Hepatocyte (in vitro differentiated cells): ENCODE results near the gene SH3BGRL. TPM values are rescaled to one million over a fixed set of nuclear protein-coding genes. Genes with fewer than 3 reads are reported as not detected.

ENCODE experiments used
- DNase-seq: peaks from one replicate; pipeline ENCODE4 v3.0.0-alpha.2; 2016; ENCODE audit warnings: low spot score
- H2AFZ ChIP-seq: fragments of 200-600 bp; sonication (generic); 2 replicates; pipeline ENCODE4 v1.6.0; 2016; ENCODE audit warnings: antibody characterized with exemption, mild to moderate bottlenecking
- H3K27ac ChIP-seq: fragments of 200-600 bp; sonication (generic); 2 replicates; pipeline ENCODE4 v1.5.1; 2016; ENCODE audit warnings: mild to moderate bottlenecking
- H3K27me3 ChIP-seq: fragments of 200-600 bp; sonication (generic); 2 replicates; pipeline ENCODE4 v1.6.1; 2016
- H3K36me3 ChIP-seq: fragments of 200-600 bp; sonication (generic); replicated peaks from 2 replicates; pipeline ENCODE4 v1.5.1; 2016; ENCODE audit warnings: low read depth; ENCODE audit not compliant: insufficient read depth
- H3K4me1 ChIP-seq: fragments of 200-600 bp; sonication (generic); 2 replicates; pipeline ENCODE4 v1.5.1; 2016; ENCODE audit warnings: mild to moderate bottlenecking, moderate library complexity; ENCODE audit not compliant: insufficient read depth
- H3K4me2 ChIP-seq: fragments of 200-600 bp; sonication (generic); 2 replicates; pipeline ENCODE4 v1.6.0; 2016
- H3K4me3 ChIP-seq: fragments of 200-600 bp; sonication (generic); 2 replicates; pipeline ENCODE4 v1.5.1; 2016; ENCODE audit warnings: mild to moderate bottlenecking
- H3K79me2 ChIP-seq: fragments of 200-600 bp; sonication (generic); 2 replicates; pipeline ENCODE4 v1.6.0; 2017; ENCODE audit warnings: mild to moderate bottlenecking
- H3K9me2 ChIP-seq: fragments of 200-600 bp; sonication (generic); replicated peaks from 2 replicates; pipeline ENCODE4 v1.6.0; 2017; ENCODE audit warnings: mild to moderate bottlenecking; ENCODE audit not compliant: insufficient read depth
- H3K9me3 ChIP-seq: fragments of 200-600 bp; sonication (generic); 2 replicates; pipeline ENCODE4 v1.5.1; 2016; ENCODE audit warnings: low read depth, mild to moderate bottlenecking
- H4K20me1 ChIP-seq: fragments of 200-600 bp; sonication (generic); 2 replicates; pipeline ENCODE4 v1.6.0; 2016; ENCODE audit warnings: mild to moderate bottlenecking; ENCODE audit not compliant: insufficient read depth, poor library complexity, severe bottlenecking
- EZH2 ChIP-seq: fragments of 200-600 bp; sonication (generic); IDR thresholded peaks from 2 replicates; pipeline ENCODE4 v1.6.1; 2016; ENCODE audit warnings: antibody characterized with exemption, mild to moderate bottlenecking, borderline replicate concordance
- EZH2phosphoT487 ChIP-seq: fragments of 200-600 bp; sonication (generic); IDR thresholded peaks from one replicate; pipeline ENCODE4 v1.6.1; 2018; ENCODE audit warnings: antibody characterized with exemption, mild to moderate bottlenecking, low read depth, moderate library complexity; ENCODE audit not compliant: unreplicated experiment, severe bottlenecking
- WGBS: methylation state at CpG from one replicate; pipeline ENCODE4 v1.1.6; 2016; ENCODE audit warnings: low lambda C conversion rate; ENCODE audit errors: missing lambda C conversion rate; 5-methylcytosine and 5-hydroxymethylcytosine counted together
- polyA plus RNA-seq: library from polyadenylated mRNA; unstranded; fragments of >200 nt; fragmentation: Nextera tagmentation; extraction: Ambion mirVana; gene quantifications from 2 replicates; pipeline ENCODE4 v1.2.1, GENCODE V29; 2016
- total RNA-seq: library from RNA; depleted of rRNA; stranded (reverse); fragments of >200 nt; gene quantifications from 2 replicates; pipeline ENCODE4 v1.2.3, GENCODE V29; 2014
- TF ChIP-seq, protein P1 (sequence below): fragments of 200-600 bp; sonication (generic); IDR thresholded peaks from 2 replicates; pipeline ENCODE4 v1.5.1; 2016; ENCODE audit warnings: antibody characterized with exemption, mild to moderate bottlenecking; ENCODE audit not compliant: poor library complexity

SH3BGRL gene
- total and polyA plus RNA-seq, 2 experiments from 2014 or later = 72.3 to 110 TPM

DNA sequence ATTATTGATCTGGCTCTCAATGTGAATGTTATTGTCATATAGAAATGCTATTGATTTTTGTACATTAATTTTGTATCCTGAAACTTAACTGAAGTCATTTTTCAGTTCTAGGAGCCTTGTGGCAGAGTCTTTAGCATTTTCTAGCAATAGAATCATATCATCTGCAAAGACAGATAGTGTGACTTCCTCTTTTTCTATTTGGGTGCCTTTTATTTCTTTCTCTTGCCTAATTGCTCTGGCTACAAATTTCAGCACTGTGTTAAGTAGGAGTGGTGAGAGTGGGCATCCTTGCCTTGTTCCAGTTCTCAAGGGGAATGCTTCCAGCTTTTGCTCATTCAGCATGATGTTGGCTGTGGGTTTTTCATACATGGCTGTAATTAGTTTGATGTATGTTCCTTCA lies 102.7 kb downstream of the SH3BGRL start:
- no peaks in the 10 kb centered on the region for H3K9me2 ChIP-seq
- no peaks in the 10 kb centered on the region for H3K79me2 ChIP-seq
- no peak overlapping the region for H3K4me2 ChIP-seq
- no peak overlapping the region for H2AFZ ChIP-seq
- no peaks in the 10 kb centered on the region for H3K27me3 ChIP-seq
- H3K36me3 ChIP-seq = no peaks in the 10 kb centered on the region
- TF ChIP-seq EZH2 (no peak), EZH2phosphoT487 (no peak)
- TF ChIP-seq, protein P1, sequence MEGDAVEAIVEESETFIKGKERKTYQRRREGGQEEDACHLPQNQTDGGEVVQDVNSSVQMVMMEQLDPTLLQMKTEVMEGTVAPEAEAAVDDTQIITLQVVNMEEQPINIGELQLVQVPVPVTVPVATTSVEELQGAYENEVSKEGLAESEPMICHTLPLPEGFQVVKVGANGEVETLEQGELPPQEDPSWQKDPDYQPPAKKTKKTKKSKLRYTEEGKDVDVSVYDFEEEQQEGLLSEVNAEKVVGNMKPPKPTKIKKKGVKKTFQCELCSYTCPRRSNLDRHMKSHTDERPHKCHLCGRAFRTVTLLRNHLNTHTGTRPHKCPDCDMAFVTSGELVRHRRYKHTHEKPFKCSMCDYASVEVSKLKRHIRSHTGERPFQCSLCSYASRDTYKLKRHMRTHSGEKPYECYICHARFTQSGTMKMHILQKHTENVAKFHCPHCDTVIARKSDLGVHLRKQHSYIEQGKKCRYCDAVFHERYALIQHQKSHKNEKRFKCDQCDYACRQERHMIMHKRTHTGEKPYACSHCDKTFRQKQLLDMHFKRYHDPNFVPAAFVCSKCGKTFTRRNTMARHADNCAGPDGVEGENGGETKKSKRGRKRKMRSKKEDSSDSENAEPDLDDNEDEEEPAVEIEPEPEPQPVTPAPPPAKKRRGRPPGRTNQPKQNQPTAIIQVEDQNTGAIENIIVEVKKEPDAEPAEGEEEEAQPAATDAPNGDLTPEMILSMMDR = no peak
- no peak for DNase-seq
- no peak overlapping the region for H3K4me3 ChIP-seq
- H4K20me1 ChIP-seq = no peaks in the 10 kb centered on the region
- no peaks in the 10 kb centered on the region for H3K9me3 ChIP-seq
- no peaks in the 10 kb centered on the region for H3K4me1 ChIP-seq
- no peak overlapping the region for H3K27ac ChIP-seq

DNA sequence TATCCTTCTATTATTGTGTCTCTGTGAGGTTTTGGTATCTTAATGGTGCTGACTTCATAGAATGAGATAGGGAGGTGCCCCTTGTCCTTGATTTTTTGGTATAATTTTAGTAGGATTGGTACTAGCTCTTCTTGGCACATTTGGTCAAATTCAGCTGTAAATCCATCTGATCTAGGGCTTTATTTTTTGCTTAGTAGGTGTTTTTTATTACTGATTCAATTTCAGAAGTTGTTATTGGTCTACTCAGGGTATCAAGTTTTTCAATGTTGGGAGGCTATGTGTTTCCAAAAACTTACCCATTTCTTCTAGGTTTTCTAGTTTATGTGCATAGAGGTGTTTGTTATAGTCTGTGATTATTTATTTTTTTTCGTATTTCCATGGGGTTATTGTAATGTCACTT lies 103.3 kb downstream of the SH3BGRL start:
- no peak for DNase-seq
- Histone ChIP-seq H3K36me3 (no peaks in the 10 kb centered on the region), H3K9me2 (no peaks in the 10 kb centered on the region), H3K4me2 (no peak overlapping the region), H3K4me3 (no peak overlapping the region), H4K20me1 (no peaks in the 10 kb centered on the region), H3K27ac (no peak overlapping the region), H2AFZ (no peak overlapping the region), H3K79me2 (no peaks in the 10 kb centered on the region), H3K27me3 (no peaks in the 10 kb centered on the region), H3K4me1 (no peaks in the 10 kb centered on the region), H3K9me3 (no peaks in the 10 kb centered on the region)
- TF ChIP-seq, protein P1 = no peak
- TF ChIP-seq EZH2 (no peak), EZH2phosphoT487 (no peak)
- WGBS = 79% methylated on average over 1 of the region's 1 CpG

DNA sequence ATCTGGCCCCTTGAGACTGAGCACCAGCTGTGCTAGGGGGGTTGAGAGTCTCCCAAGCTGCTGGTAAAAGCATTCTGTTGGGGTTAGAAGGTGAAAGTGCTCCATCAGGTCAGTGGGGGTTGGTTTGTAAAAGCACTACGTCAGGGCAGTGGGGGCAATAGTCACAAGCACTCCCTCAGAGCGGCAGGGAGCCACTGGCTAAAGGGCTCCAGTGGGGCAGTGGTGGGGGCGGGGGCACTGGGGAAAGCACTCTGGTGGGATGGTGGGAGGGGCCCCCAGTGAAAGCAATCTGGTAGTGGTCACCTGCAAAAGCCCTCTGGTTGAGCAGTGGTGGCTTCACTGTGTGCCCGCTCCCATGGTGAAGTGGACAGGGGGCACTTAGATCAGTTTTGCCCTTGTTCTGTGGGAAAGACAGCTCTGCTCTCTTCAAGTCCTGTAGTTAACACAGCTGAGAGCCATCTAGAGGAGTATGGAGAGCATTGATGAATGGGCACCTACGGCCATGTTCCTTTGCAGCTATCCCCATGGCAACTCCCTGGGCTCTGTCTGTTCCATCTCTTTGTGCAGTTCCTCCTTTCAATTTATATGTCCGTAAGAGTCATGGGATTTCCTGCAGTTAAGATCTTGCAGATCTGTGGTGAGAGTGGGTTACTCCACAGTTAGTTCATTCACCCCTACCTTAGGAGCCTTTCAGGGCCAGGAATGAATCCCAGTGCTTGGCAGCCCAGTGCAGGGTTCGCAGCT lies 106.4 kb downstream of the SH3BGRL start:
- 87% methylated on average over 7 of the region's 7 CpGs for WGBS
- Histone ChIP-seq H3K9me3 (no peaks in the 10 kb centered on the region), H3K36me3 (no peaks in the 10 kb centered on the region), H3K4me3 (no peak overlapping the region), H3K9me2 (no peaks in the 10 kb centered on the region), H2AFZ (no peak overlapping the region), H3K27ac (no peak overlapping the region), H3K4me1 (no peaks in the 10 kb centered on the region), H3K79me2 (no peaks in the 10 kb centered on the region), H4K20me1 (no peaks in the 10 kb centered on the region), H3K4me2 (no peak overlapping the region), H3K27me3 (no peaks in the 10 kb centered on the region)
- no peak for TF ChIP-seq EZH2phosphoT487
- TF ChIP-seq EZH2 = no peak
- TF ChIP-seq, protein P1 = no peak
- DNase-seq = no peak
